Activated CD4-positive, alpha-beta T cell treated with anti-CD3 and anti-CD28 coated beads, Interleukin-2, amount 50 U/mL, for 1 hour (primary cell): ENCODE data around the gene CAPN15.
"Not testable (repeated sequence)": the region's sequence is repeated elsewhere in the genome, so short reads cannot be mapped to it uniquely, and the experiment has no call there.

Experiments used
- DNase-seq: peaks from one replicate; pipeline ENCODE4 v3.0.0-alpha.2; 2020

CAPN15 gene

DNA sequence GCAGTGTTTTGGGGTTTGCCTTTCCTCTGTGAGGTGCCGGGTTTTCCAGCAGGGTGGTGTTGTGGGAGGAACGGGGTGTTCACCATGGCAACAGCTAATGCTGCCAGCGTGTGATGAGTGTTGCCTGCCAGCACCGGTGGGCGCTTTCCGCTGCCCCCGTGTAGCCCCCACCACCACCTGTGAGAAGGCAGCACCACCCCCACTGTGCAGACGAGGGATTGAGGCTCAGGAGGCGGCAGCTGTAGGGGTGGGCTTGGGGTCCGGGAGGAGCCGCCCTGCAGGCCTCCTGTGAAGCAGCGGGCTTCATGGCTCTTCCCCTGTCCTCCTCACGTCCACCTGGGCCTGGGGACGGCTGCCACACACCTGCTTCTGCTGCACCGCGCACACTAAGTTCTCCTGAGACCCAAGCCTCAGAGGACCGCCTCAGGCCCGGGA, 67.6 kb downstream of the CAPN15 start:
- DNase-seq, result no peak

DNA sequence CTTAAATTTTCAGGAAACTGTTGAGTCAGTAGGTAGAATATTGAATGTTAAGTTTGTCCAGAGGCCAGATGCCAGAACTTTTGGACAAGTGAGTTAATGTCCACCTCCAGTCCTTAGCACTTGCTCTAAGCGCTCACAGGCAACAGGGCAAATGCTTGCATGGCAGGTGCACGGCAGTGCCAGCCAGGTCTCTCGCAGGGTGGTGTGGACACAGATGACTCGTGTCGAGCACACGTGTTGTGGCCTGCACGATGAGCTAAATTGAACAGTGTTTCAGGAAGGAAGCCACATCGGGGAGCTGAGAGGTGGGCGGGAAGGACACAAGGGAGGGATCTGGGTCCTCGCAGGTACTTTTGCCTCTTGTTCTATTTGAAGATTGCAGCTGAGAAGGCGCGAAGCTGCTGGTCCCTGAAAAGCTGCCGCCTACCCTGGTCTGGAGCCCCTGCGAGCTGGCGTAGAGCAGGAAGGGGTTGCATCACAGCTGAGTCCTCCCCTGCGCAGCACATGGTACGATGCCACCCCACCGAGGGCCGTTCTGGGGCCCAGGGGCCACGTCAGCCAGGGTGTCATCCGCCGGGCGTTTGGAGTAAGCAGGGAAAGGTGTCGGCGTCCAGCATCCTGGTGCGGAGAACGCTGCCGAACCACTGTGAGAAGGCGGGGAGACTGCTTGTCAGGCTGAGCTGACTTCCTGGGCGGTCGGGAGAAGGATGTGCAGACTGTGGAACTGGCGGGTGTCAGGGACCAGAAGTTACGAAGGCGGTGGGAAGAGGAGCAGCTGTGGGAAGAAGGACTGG, 68.6 kb downstream of the CAPN15 start:
- no peak for DNase-seq

DNA sequence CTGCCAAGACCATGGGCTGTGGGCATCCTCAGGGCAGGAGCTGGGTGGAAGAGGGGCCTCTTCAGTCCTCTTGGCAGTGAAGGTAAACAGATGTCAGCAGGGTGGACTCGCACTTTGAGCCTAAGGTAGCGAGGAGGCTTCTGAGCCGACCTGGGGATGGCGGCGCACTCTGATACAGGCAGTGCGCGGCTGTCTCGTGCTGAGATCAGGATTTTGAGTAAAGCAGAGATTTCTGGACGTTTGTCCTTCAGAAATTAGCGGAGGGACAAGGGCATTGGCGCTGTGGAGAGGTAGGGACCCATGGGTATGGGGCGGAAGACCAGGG, 69.2 kb downstream of the CAPN15 start:
- DNase-seq, result no peak

DNA sequence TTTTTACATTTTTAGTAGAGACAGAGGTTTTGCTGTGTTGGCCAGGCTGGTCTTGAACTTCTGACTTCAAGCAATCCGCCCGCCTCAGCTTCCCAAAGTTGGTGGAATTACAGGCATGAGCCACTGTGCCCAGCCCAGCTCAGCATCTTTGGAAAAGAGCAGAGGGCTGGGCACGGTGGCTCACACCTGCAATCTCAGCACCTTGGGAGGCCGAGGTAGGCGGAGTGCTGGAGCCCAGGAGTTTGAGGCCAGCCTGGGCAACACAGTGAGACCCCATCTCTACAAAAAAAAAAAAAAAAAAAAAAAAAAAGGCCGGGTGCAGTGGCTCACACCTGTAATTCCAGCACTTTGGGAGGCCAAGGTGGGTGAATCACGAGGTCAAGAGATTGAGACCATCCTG, 70.1 kb downstream of the CAPN15 start:
- DNase-seq, result not testable (repeated sequence)

DNA sequence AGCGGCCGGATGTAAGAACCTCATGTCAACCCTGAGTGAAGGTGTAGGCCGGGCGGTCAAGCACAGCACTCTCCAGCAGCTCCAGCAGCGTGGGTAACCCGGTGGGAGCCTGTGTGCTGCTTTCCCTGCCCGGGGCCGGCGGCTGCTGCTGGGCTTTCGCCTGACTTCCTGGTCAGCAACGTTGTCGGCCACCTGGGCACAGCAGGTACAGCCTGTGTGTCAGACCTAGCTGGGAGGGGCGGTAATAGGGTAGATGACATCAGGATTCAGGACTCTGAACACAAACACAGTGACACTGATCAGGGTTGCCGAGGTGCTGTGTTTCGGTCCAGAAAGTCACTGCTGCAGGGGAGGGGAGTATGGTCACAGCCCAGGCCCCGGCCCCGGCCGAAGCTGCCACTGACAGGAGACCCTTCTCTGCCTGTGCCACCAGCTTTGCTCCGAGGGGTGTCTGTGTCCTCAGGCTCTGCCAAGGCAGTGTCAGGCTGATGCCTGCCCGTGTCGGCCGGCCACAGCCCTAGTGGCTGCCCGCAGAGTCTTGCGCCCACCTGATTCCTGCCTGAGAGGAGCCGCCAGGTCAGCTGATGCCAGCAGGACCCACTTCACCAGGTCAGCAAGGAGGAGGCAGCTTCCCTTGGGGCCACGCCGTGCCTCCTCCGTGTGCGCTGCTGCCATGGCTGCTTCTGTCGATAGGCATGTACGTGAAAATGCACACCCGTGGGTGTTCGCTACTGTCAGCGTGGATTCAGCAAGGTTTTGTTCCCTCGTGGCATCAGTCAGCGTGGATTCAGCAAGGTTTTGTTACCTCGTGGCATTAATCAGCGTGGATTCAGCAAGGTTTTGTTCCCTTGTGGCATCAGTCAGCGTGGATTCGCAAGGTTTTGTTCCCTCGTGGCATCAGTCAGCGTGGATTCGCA, 71.6 kb downstream of the CAPN15 start:
- no peak for DNase-seq

DNA sequence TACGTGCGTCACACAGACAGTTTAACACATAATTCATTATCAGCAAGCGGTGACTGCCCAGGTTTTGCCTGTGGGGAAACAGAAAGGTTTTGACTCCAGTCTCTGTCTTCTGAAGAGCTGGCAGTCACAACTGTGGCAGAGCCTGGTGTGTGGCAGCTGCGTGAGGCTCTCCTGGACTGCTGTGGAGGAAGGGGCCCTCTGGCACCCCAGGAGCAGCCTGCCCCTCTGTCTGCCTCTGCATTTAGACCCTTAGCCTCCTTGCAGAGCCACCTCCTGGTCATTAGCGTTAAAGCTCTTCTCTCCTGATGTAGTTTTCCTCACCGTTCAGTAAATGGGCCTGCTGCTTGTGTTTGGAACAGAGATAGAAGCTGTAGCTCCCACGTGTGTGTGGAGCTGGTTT, 73.3 kb downstream of the CAPN15 start:
- no peak for DNase-seq

DNA sequence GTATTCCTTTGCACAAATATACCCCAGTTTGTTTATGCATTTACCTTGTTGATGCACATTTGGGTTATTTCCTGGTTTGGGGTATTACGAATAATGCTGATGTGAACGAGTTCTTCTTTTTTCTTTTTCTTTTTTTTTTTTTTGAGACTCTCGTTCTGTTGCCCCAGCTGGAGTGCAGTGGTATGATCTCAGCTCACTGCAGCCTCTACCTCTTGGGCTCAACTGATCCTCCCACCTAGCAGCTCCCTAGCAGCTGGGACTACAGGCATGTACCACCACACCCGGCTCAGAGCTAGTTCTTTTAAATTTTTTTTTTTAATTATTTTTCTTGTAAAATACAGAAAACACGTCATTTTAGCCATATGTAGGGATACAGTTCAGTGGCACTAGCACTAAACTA, 76.4 kb downstream of the CAPN15 start:
- DNase-seq, result no peak
